DMS79 treated with DMSO at 0.1 percent for 48 hours (cell line): ENCODE data around the gene XCR1.
"Not testable (repeated sequence)": the region's sequence is repeated elsewhere in the genome, so short reads cannot be mapped to it uniquely, and the experiment has no call there.

Experiments used
- DNase-seq: peaks from one replicate; lab custom pipeline; 2025; lab: John Stamatoyannopoulos, UW

Gene XCR1

DNA sequence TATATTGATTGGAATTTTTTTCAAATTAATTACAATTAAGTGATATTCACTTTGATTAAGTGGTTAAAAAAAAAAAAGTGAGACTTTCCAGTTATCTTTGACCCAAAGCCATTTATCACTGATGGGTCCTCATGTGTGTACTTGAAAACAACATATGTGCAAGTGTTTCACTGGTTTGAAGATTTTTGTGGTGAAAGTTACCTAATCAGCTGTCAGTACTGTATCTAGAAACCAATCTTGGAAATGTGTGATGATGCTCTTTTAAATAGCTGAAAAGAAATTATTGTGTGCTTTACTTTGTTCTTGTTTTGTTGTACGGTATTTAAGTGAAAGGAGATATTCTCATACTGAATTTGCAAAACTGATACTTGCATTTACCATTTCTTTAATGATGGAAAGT is 11.6 kb upstream of the XCR1 start:
- DNase-seq = no peak

DNA sequence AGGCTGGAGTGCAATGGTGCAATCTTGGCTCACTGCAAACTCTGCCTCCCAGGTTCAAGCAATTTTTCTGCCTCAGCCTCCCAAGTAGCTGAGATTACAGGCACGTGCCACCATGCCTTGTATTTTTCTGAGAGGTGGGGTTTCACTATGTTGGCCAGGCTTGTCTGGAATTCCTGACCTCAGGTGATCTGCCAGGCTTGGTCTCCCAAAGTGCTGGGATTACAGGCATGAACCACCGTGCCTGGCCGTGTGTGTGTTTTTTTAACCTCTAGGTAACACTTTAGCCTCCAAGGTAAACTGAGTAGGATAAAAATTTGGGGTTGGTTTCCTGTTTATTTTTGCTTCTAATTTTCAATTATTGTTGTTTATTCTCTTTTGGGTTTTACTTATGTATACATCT is 10.8 kb upstream of the XCR1 start:
- not testable (repeated sequence) for DNase-seq

DNA sequence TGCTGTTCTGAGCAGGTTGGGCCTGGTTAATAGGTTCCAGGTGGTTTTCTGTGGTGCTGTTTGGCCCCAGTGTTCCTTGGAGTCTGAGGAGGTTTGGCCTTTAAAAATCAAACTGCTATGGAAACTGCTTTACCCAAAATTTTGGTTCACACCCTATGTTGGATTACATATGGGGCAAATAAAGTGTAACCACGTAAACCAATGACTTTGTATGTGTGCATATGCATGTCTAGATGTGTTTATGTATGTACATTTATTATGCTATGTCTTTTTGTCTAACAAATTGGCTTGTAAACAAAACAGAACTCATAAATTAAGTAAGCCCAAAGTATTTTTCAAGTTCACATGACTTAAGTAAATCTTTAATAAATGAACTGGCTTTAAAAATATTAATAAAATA is 8.9 kb upstream of the XCR1 start:
- DNase-seq = no peak

GRCh38 chr3:46031747-46032146 is 4.5 kb upstream of the XCR1 start:
- no peak for DNase-seq

GRCh38 chr3:46031269-46031668 is 4.0 kb upstream of the XCR1 start:
- no peak for DNase-seq

DNA sequence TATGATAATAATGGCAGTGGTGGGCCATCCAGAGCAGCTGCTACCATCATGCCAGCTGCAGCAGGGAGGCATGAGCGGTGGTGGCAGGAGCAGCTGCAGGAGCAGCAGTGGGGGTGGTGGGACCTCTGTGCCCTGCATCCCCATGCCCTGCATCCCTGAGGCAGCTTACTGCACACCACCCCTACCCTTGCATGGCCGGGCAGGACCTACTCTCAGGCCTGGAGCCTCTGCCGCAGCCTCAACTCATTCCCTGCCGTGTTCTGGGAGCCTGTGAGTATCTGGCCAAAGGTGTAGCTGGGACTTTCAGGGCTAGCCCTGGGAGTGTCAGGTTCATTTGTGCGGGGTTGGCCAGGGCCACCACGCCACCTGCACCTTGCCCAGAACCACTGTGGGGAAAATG is 3.3 kb upstream of the XCR1 start:
- no peak for DNase-seq

DNA sequence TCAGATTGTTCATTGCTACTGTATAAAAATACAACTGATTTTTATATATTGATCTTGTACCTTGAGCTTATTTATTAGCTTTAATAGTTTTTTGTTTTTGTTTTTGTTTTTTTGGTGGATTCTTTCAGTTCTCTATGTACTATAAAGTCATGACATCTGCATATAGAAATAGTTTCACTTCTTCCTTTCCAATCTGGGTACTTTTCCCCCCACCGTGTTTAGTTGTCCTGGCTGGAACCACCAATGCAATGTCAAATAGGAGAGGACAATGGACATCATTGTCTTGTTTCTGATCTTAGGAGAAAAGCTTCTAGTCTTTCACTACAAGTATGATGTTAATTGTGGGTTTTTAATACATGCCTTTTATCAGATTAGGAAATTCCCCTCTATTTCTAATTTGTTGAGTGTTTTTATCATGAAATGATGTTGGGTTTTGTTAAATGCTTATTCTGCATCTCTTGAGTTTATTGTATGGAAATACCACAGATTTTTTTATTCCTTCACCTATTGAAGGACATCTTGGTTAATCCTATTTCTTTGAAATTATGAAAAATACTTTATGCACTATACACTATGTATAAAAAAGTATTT is 2.8 kb upstream of the XCR1 start:
- no peak for DNase-seq

GRCh38 chr3:46027736-46028397 is 584 bp upstream of the XCR1 start:
- DNase-seq = no peak

DNA sequence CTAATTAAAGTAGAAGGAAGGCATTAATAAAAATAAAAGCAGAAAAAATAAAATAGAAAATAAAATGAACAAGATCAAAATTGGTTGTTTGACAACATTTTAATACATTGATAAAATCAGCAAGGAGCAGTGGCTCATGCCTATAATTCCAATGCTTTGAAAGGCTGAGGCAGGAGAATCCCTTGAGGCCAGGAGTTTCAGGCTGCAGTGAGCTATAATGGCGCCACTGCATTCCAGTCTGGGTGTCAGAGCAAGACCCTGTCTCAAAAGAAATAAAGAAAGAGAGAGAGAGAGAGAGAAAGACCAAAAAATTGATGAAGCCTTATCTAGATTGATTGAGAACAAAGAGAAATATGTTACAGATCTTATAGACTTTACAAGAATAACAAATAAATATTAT is 2.1 kb downstream of the XCR1 start:
- DNase-seq = no peak

- no peak for DNase-seq
Measured at GRCh38 chr3:46024131-46024530, 3.2 kb downstream of the XCR1 start.

- DNase-seq = no peak
Measured at GRCh38 chr3:46022909-46023785, 4.1 kb downstream of the XCR1 start.

DNA sequence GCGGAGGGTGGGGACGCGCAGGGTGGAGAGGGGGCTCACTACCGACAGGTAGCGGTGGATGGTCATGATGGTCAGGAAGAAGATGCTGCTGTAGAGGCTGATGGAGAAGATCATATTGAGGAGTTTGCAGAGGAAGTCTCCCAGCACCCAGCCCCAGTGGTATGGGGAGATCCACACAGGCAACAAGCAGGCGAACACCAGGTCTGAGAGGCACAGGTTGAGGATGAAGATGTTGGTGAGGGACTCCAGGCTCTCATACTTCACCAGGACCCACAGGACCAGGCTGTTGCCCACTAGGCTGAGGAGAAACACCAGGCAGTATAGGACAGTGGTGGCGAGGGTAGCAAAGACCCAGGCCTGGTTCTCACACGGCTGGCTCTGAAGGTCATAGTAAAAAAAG is 5.8 kb downstream of the XCR1 start:
- no peak for DNase-seq

DNA sequence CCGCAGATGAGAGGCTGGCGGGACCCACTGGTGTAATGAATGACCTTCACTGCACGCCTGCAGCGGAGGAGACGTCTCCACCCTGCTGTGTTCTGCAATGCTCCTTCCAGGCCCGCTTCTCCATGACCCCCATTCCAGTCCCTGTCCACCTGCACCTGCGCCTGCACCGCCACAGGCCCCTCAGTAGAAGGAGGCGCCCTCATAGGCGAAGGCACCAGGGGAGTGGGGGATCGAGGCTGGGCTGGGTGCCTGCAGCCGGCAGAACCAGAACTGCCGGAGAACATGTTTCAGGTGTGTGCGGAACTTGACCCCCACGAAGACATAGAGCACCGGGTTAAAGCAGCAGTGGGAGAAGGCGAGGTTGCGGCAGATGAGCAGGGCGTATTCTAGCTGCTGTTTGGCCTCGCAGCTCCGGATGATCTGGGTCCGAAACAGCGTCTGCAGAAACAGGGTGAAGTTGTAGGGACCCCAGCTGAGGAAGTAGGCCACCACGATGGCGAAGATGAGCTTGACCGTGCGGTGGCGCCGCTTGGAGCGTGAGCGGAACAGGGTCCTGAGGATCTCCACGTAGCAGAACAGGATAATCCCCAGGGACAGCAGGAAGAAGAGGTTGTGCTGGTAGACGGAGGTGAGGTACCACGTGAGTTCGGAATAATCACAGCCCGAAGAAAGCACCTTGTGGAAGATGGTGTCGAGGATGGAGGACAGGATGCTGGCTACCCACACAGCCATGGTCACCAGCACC is 6.3 kb downstream of the XCR1 start:
- DNase-seq = no peak

DNA sequence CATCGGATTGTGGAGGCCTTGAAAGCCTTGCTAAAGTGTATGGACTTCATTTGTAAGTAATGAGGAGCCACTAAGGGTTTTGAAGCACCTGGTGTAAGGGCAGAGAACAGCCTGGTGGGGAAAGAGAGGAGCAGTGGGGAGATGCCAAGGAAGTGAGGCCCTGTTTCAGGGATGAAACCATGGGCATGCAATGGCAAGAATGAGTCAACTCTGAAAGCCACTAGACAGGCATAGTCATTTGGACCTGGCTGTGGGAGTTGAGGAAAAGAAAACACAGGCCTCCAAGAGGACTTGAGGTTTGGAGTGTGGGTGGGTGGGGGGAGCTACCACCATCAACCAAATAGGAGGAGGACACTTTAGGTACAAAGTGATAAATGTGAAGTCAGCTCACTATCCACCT is 7.6 kb downstream of the XCR1 start:
- DNase-seq = no peak

DNA sequence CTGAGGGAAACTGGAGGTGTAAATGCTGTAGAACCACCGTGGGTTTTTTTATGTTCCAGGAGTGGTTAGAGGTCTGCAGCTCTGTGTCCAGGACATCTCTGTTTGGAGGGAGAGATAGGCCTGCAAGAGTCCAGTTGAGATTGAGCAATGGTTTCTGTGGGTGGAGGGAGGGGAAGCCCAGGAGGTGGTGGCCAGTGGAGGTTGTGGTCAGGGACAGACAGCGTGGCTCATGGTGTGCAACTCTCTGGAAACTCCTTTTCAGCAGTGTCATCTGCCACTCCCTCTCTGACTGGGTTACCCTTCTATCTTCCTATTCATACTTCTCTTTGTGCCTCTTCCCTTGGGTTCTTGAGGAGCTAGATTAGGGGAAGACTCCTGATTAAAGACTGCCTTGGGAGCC is 9.6 kb downstream of the XCR1 start:
- no peak for DNase-seq

DNA sequence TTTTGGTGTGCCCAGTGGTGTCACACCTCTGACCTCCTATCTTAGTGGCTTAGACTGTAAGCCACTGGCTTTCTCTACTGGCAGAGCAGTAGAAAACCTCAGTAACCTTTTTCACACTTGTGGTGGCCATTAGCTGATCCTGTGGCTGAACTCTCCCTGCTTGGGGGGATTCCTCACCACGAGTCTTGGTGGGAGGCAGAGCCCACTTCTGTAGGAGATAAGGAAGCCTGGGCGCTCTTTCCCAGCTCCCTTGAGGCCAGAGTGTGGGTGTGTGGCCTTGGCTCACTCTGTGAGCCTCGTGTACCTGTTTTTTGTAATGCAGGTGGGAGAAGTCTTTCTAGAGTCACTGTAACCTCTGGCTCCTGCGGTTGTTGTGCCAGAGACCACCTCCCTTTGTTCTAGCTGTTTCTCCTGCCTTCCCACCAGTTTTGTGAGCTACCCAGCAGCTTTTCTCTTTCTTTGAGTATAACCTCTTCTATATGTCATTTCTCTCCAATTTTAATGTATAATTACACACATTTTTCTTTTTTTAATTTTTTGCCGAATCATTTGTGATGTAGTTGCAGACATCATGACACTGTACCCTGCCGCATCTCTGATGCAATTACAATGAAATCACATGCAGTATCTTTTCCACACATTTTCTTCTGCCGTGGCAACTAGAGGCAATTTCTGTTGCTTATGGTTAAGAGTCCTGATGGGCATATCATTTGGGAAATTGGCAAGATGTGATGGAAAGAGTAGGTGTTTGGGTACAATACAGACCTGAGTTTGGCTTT is 13.8 kb downstream of the XCR1 start:
- no peak for DNase-seq

GRCh38 chr3:46012246-46012645 is 15.0 kb downstream of the XCR1 start:
- DNase-seq = no peak

- DNase-seq = no peak
Measured at GRCh38 chr3:46010519-46011113, 16.7 kb downstream of the XCR1 start.

GRCh38 chr3:46008058-46008457 is 19.2 kb downstream of the XCR1 start:
- DNase-seq = no peak

- no peak for DNase-seq
Measured at GRCh38 chr3:46007280-46007679, 20.0 kb downstream of the XCR1 start.
